Stimulated activated CD4-positive, alpha-beta T cell treated with anti-CD3 and anti-CD28 coated beads, Interleukin-2, amount 100 ng/mL, for 4 hours (primary cell): ENCODE measurements around the gene KIAA1614.

Experiments used
- DNase-seq: peaks from one replicate; pipeline ENCODE4 v3.0.0-alpha.2; 2020; ENCODE audit warnings: low read depth

KIAA1614 gene

DNA sequence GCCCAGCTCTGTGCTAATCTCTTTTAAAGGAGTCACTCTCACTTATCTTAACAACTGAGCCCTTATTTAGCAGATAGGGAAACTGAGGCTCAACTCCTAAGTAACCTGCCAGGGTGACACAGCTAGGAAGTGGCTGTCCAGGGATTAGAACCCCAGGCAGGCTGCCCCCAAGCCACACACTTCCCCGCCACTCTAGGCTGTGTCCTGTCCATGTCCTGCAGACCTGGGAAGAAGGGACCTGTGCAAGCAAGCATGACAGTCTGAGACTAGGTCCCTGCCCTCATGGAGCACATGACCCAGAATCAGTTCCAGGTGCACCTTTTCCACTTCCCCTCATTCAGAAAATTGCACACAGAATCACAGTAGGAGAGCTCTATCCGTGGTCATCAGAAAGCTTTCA is 12.2 kb downstream of the KIAA1614 start:
- DNase-seq = no peak

DNA sequence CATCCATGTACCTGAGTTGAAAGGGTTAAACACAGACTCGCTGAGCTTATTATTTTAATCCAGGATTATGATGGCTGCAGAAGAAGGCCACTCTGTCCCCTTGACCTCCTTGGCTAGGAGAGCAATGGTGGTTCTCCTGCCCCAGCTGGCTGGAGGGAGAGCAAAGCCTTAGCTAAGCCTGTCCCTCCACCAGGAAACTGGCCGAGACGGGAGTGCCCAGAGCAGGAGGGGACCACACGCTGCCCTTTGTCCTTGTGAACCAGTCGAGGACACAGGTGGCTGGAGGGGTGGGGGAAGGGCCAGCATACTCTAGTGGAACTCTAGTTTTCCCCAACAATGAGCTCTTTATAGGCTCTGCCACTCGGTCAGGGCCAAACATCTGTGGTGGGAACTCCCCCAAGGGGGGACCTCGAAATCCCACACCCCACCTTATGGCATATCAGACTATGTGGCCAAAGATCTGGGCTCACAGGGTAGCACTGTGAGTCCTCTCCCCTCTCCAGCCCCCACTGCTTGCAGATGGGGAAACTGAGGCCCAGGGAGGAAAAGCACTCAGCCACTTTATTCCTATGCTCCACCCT is 12.9 kb downstream of the KIAA1614 start:
- no peak for DNase-seq

DNA sequence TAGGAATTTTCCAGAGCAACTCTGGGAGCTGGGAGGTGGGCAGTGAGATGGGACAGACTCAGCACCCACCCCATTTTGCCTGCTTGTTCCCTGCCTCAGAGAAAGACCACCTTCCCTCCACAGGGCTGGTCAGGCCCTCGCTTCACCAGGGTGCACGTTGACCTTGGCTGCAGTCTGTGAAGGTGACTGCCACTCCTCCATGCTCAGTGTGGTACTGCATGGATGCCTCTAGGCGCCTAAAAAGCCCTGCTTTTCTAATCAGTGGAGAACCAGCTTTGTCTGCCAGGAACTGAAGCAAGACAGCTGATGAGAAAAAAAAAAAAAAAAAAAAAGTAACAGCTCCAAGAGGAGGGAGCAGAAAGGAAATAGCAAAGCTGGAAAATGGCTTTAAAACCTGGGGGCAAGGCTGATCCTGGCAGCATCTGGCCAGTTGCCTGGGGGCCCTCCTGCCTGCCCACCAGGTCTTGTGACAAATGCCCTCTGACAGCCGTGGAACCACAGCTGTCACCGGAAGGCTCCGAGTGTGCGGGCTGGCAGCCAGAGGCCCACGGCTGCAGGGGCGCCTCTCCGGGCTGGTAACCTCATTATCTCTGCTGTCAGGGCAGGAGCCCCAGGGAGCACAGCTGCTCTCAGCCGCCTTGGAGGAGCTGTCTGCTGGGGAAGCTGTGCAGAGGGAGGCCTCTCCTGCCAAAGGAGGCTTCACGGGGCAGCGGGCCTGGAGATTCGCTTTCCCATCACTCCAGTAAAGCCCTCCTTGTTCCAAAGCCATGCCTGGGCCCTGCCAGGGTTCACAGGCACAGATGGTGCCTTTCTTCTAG is 13.7 kb downstream of the KIAA1614 start:
- DNase-seq = no peak

DNA sequence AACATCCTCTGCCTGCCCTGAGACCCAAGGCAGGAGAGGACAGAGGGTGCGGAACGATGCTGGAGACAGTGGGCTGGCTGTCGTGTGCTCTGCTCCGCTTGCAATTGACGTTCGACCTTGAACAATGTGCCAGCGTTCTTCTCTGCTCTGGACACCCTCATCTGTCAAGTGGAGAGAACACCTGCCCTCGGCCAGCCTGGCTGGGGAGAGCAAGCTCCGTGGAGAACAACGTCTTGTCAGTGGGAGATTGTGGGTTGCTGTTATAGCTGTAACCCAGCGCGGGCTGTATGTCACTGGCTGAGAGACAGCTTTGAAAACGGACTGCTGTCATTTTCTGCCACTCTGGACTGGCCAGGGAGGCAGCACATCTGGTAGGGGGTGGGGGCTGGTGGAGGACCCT is 14.7 kb downstream of the KIAA1614 start:
- no peak for DNase-seq

DNA sequence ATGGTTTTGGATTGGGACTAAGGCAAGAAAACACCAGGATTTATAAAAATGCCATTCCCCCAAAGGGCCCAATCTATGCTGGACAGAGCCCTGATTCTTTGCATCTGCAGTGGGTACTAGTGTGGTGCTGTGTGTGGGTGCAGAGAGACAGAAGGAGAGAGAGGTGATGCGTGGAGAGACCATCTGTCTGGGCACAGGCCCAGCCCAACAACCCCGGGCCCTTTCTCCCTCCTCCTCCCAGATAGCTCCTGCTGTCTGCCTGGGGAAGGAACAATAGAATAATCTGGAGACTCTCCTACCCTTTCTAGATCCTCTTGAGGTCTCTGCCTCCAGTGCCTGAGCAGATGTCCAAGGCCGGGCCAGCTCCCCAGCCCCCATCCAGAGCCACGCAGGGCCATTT is 15.1 kb downstream of the KIAA1614 start:
- DNase-seq = no peak

DNA sequence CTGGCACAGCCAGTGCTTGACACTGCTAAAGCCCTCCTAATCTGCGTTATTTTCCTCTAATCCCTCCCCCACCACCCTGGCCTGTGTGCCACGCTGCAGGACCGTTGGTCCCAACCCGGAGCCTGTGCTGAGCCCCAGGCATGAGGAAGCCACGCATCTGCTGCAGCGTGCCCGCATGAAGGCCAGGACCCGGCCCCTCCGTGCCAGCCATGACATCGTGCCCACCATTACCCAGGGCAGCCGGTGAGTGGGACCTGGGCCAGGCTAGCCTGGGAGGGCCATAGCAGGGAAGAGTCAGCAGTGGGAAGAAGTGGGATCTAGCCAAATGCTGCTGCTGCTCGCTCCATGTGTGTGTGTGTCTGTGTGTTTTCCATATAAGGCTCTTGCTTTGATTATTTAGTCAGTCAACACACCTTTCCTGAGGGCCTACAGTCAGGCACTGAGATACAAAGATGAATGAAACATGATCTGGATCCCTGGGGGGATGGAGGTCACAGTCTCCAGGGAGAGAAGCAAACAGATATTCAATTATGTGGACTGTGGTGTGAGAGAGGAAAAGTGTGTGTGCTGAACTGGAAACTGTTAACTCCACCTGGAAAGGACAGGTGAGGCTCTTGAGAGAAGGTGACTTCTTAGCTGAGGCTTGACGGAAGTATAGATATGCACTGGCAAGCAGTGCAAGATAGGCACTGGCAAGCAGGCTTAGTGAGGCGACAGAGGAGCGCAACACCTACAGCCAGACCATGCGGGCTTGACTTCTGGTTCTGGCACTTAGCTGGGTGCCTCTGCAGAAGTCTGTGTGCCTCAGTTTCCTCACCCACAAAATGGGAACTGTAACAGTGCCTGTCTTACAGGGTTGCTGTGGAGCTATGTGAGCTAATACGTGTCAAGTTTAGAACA is 15.9 kb downstream of the KIAA1614 start:
- no peak for DNase-seq

DNA sequence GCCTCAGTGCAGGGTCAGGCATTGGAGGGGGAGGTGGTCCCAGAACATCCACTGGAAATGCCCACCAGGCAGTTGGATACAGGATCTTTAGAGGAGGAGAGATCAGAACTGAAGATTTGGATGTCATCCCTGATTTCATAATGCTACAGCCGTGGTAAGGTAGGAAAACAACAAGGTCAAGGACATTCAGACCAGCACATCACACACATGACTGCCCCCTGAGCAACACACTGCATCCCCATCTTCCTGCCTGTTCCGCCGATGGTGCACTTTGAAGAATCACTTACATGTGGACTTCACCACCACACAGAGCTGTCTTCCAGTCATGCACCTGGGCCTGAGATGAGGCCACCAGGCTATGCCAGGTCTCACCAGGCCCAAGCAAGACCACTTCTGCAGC is 16.7 kb downstream of the KIAA1614 start:
- no peak for DNase-seq

DNA sequence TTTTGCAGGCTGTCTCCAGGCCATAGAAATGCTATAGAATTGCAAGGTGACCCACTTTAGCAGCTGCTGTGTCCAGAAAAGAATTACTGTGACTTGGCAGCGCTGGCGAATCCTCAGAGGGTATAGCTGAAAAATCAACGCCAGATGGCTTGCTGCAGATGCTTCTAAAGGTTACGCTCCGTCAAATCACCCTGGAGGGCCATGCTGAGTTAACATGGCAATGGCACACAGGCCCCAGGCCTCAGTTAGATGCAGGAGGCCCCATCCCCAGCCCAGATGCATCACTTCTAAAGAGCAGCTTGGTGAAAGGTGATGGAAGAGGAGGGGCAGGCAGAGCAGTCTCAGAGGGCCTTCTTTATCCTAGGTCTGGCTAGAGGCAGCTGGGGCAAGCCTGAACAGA is 18.0 kb downstream of the KIAA1614 start:
- no peak for DNase-seq

DNA sequence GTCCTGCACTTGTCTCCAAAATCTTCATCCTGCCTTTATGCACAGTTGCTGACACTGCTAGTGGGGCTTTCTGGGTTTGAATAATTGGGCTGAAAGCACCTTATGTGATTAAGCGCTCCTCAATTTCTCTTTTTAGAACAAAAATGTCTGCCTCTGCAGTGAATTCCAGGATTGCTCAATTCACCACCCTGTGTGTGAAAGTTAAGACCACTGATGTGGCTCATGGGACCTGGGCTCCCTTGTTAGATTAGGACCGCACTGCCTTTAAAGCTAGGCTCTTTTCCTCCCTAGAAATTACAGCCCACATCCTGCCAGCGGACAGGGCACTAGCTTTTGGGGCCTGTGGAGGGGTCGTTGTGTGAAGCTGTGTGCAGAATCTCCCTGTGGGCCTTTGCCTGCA is 18.8 kb downstream of the KIAA1614 start:
- no peak for DNase-seq

DNA sequence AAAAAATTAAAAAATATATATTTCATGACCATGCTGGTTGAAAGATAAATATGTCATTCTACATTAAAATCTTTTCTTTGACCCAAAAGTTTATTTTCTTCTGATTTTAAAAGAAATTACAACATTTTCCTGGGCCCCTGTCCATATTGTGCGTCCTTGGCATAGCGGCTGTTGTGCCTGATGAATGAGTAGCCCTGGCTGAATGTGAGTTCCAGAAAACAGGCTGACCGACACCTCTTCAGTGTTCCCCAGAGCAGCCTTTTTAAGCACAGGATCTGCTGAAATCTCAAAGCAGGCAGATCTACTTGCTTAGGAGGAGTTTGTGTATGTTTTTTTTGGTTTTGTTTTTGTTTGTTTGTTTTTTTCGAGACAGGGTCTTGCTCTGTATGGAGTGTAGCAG is 19.7 kb downstream of the KIAA1614 start:
- DNase-seq = no peak

DNA sequence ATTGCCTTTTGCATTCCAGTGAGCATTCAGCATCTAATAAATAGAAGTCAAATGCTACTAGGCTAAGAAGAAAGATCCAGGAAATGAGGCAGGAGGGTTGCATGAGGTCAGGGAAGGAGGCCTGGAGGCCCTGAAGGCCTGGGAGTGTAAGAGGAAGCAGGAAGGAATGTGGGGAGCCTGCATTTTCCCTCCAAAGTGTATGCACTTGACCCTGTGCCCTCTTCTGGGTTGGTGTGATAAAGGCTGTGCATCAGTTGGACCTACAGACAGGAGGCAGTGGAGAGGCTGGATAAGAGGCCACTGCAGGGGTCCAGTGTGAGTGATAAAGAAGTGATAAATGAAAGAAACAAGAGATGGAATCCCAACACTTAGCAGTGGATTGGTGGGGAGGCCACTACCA is 20.4 kb downstream of the KIAA1614 start:
- DNase-seq = no peak

DNA sequence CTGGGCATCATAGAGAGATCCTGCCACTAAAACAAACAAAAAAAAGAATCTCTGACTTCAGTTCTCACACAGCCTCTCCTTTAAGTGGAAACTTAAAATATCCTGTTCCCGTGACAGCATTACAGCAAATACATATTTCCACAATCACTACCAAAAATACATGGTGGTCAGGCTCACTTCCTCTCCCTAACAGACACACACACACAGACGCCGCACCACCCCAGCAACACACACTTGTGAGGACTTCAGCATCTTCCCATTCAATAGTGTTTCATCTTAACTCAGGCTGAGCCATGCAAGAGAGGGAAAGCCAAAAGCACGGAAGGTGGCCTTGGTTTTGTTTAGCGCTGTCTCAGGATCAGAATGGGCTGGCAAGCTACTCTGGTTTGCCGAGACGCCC is 21.9 kb downstream of the KIAA1614 start:
- no peak for DNase-seq

DNA sequence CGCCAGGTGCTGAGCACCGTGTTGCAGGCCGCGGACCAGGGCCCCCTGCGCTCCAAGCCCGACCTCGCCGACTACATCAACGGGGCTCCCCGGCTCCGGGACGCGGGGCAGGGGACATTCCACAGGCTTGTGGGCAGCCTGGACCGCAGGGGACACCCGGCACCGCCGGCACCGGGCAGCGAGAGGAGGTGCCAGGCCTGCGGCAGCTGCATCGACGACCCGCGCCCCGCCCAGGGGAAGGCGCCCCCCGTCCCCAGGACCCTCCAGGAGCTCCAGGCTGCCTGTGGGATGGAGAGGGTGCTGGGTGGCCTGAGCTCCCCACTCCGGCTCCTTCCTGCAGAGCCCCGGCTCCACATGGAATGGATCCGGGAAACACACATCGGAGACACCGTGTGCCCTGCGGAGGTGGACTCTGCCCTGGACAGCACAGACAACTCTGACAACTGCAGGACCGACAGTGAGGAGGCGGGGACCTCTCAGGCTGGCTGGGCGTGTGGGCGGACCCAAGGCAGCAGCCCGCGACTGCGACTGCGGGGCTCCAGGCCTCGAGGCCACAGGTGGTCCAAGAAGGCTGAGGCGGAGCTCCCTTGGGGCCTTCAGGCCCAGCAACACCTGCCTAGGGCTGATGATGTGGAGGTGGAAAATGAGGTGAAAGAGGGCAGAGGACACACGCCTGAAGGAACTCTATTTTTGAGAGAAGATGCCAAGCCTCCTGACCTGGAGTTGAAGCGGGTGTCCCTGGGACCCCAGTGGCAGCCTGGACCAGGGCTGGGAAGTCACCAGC is 22.8 kb downstream of the KIAA1614 start:
- no peak for DNase-seq

DNA sequence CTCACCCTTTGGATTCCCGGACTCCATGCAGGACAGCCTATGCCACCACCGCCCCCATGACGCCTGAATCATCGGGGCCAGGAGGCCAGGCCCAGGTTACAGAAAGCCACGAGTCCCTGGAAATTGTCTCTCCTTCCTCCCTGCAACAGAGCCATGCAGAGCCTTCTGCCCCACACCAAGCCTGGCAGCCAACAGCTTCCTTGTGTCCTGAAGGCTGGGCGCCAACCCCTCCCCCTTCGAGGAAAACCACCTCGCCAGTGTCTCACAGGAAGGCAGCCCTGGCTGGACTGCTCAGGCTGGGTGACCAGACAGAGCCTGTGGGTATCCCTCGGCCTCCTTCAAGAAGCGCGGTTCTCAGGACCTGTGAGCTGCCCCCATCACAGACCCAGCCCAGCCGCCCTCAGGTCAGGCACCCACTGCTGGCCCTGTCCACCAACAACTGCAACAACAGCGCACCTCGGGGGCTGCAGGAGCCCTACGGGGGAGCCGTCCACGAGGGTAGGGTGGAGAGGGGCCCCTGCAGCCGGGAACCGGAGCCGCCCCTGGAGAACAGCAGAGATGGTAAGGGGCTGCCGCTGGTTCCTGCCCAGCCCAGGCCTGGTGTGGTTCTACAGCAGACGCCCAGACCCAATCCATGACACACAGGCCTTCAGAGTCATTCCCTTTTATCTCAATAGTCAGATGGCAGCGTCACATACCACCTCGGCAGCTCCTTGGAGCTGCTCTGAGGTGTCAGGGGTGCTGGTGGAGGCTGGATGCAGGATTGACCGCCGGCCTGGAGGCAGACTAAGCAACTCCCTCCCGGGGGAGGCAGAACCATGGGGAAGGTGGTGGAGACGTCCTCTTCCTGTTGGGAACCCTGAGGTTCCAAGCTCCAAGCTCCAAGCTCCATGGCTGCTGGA is 23.7 kb downstream of the KIAA1614 start:
- DNase-seq = no peak

DNA sequence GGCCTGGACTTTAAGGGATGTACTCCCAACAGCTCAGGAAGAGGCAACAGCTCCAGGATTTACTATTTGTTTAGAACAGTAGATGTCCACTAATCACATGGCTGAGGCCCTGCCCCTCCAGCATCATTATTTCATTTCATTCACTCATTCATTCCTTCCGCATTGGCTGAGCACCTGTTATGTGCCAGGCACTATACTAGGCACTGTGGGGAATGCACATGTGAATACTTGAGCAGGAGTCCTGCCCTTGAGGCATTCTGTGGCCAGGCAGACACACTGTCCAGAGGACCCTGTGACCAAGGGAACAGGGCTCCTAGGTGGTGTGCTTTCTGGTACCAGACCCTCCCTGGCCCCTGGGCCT is 24.3 kb downstream of the KIAA1614 start:
- no peak for DNase-seq

DNA sequence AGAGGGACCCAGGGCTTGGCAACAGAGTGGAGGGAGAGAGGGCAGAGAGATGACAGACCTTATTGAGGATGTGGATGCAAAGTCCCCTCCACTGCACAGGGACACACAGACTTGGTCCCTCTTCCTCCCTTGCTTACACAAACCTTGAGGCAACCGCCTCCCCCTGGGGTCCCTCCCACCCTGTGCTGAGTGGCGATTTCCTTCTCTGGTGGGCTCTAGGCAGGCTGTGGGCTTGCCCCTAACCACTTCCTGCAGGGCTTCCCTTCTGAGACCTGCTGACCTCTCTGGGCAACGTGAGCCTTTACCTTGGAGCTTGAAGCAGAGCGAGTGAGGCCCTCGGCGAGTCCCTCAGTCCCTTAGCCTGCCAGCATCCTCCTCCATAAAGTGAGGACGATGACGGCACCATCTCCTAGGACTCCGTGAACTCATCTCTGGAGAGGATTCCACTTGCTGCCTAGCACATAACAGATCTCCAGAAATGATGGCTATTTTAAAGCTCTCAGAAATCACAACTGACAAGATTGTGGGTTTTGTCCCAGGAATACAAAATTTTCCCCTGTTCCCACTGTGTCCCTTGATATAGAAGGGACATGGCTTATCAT is 25.0 kb downstream of the KIAA1614 start:
- no peak for DNase-seq

DNA sequence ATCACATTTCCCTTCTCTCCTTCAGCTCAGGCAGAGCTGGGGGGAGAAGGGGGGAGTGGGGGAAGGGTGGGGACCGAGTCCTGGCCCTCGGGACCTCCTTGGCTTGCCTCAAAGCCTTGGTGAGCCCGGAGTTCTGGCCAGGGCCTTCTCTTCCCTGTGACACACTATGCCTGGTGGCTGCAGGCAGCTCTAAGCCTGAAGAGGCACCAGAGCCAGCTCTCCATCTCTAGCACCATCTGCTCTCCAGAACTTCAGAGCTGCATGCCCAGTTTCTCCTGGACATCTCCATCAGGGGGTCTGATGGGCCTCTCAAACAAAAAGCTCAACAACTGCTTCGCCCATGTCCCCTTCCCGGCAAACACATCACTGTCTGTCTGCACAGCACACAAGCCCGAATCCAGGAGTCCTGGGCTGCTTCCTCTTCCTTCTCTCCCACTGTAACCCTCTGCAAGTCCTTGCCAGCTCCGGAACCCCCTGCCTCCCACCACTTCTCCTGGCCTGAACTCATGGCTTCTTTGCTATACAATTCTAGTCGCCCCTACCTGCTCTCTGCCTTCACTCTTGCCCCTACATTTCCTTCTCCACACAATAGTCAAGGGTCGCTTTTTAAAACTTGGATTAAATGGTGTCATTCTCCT is 26.5 kb downstream of the KIAA1614 start:
- DNase-seq = no peak

DNA sequence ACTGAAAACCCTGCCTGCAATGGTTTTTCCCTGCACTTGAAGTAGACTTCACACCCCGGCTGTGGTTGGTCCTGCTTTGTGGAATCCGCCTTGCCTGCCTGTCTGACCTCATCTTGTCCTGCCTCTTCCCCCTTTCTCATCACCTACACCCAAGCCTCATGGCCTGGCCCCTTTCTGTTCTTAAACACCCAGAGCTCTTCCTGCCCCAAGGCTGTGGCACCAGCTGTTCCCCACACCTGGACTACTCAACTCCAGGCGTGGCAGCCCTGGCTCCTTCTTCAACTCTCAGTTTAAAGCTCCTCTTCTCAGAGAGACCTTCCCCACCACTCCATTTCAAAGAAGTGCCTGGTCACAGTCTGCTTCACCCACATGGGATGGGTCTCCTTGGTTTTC is 27.0 kb downstream of the KIAA1614 start:
- DNase-seq = no peak

DNA sequence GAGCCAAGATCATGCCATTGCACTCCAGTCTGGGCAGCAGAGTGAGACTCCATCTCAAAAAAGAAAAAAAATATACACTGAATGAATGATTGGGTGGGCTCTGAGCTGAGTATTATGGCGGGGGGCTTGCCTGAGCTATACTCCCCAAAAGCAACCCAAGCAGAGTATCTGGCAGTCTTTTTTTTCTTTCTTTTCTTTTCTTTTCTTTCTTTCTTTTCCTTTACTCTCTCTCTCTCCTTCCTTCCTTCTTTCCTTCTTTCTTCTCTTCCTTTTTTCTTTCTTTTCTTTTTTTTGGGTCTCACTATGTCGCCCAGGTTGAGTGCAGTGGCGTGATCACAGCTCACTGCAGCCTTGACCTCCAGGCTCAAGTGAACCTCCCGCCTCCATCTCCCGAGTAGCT is 27.7 kb downstream of the KIAA1614 start:
- no peak for DNase-seq
